ENCODE data around the gene OR7C1.
"Not testable (repeated sequence)": the region's sequence is repeated elsewhere in the genome, so short reads cannot be mapped to it uniquely, and the experiment has no call there.

The OR7C1 gene

DNA sequence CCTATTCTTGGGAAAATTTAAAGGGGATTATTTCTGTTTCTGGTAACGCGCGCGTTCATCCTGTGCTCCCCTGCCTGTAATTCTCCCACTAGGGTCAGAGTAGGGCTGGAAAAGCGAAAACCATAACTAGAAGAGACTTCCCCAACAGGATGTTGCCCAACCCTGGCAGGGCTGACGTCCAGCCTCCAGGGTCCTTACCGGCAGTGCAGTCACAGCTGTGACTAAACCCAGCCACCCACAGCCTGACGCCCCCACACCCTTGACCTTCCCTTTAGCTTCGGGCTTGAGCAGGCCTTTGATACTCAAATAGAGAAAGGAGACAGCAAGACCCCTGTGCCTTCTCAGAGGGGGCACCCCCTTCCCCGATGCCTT lies 50.3 kb downstream of the OR7C1 start:
- not testable (repeated sequence) for DNase-seq (ENCODE audit: low read depth in 3 of 3)

DNA sequence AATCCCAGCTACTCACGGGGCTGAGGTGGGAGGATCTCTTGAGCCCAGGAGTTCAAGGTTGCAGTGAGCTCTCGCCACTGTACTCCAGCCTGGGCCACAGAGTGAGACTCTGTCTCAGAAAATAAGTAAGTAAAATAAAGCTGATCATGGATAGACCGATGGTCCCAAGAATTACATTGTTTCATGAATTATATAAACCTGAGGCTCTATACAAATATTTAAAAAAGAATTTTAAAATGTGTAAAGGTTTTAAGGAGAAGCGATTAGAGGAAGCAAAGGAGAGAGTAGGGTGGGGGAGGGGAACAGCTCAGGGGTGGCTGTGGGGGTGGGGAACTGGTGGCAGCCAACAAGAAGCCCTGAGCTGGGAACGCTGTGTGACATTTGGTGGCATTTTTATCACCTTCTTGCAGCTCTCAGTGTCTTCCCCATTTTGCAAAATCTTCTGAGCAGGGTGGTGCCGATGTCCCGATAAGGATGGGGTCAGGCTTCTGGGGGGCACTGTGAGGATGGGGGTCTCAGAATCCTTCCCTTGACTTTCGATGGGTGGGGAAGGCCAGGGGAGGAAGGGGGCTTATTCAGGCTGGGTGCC lies 51.5 kb downstream of the OR7C1 start:
- DNase-seq (ENCODE audit: low read depth in 3 of 3), result not testable (repeated sequence)

DNA sequence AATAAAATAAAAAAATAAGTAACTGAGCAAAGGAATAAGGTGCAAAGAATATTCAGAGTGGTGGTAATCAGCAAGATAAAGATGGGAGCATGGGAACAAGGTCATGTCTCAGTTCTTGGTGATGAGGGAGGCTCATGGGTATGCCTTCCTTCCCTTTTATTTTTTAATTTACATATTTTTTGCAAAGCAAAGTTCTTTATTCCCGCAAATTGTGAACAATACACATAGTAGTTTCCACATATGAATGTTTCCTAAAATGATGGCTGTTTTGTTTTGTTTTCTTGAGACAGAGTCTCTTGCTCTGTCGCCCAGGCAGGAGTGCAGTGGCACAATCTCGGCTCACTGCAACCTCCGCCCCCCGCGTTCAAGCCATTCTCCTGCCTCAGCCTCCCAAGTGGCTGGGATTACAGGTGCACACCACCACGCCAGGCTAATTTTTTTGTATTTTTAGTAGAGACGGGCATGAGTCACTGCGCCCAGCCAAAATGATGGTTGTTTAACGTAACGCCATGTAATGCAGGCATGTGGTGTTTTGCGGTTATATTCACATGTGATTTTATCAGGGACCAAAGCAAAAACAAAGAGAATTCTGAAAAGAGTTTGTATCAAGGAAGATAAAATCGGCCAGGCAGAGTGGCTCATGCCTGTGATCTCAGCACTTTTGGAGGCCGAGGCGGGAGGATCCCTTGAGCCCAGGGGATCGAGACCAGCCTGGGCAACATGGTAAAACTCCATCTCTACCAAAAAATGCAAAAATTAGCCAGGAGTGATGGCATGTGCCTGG lies 52.2 kb downstream of the OR7C1 start:
- no peak for DNase-seq (ENCODE audit: low read depth in 3 of 3)

DNA sequence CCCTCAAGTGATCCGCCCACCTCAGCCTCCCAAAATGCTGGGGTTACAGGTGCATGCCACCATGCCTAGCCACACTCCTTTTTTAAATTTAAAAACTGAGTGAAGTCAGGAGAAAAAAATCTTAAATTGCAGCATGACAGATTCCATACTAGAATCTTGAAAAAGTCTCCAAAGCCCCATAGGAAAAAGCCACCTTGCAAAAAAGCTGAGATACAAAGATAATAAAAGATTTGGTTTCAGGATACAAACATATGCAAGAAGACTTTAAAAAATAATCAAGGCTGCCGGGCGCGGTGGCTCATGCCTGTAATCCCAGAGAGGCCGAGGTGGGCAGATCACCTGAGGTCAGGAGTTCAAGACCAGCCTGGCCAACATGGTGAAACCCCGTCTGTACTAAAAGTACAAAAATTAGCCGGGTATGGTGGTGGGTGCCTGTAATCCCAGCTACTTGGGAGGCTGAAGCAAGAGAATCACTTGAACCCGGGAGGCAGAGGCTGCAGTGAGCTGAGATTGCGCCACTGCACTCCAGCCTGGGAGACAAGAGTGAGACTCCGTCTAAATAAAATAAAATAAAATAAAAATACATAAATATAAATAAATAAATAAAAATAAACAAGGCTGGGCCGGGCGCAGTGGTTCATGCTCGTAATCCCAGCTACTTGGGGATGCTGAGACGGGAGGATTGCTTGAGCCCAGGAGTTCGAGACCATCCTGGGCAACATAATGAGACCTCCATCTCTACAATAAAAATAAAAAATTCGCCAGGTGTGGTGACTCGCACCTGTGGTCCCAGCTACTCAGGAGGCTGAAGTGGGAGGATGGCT lies 53.1 kb downstream of the OR7C1 start:
- DNase-seq (ENCODE audit: low read depth in 3 of 3), result not testable (repeated sequence)

DNA sequence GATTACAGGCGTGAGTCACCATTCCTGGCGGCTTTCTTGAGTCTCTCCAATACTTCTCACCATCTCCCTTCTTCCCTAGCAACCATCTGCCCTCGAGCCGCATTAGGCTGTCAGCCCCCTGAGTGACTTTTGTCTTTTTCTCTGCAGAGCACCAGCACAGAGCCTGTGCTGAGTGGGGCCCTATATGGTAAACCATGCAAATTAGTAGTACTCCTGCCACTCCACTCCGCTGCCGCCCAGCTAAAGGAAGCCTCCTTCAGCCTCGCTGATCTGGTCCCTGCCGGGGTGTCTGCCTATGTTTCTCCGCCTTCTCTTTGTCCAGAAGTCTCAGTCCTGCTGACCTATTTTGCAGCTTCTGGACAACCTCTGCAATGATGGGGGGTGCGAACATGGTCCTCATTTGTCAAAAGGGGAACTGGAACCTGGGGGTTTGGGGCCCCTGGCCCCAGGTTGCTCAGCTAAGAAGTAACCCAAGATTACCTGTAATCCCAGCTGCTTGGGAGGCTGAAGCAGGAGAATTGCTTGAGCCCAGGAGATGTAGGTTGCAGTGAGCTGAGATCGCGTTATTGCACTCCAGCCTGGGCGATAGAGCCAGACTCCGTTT lies 54.3 kb downstream of the OR7C1 start:
- DNase-seq (ENCODE audit: low read depth in 3 of 3), result not testable (repeated sequence)

DNA sequence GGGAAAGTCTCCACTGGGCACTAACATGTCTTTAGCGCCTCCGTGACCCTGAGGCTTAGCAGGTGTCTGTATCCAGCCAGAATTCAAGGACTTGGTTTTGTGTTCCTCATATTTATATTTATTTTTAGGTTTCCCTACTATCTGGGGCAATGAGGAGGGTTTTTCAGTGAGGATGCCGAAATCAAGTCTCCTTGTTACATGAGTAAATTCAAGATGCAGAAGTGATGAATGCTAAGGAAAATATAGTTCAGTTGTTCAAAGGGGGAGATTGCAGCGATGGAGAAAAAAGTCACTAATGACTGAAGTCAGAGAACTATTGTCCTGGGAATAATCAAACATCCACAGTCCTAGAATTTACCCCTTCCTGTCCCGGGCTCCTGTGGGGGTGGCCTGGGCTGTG lies 55.8 kb downstream of the OR7C1 start:
- no peak for DNase-seq (ENCODE audit: low read depth in 3 of 3)

DNA sequence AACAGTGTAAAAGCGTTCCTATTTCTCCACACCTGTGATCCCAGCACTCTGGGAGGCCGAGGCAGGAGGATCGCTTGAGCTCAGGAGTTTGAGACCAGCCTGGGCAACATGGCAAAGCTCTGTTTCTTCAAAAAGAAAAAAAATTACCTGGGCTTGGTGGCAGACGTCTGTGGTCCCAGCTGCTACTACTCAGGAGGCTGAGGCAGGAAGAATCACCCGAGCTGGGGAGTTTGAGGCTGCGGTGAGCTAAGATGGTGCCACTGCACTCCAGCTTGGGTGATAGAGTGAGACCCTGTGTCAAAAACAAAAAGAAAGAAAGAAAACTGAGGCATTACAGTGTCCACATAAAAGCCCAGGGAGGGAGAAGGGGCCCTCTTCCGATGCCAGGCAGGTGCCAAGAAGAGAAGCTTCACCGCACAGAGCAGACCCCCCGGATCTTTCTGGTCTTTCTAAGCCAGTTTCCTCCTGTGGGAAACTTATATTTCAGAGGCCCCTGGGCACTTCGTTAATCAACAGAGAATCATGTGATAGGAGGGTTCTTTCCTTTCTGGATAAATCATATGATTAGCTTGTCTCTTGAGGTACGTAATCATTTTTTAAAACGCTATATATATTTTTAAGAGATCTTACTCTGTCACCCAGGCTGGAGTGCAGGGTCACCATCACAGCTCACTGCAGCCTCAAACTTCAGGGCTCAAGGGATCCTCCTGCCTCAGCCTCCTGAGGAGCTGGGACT lies 56.7 kb downstream of the OR7C1 start, which contains the start of gene ADGRE2:
TSS of gene ADGRE2 (minus strand) at position 451 of the 736 bp plus-strand sequence. CDS start 1,804 bp downstream, outside the sequence.
- DNase-seq (ENCODE audit: low read depth in 3 of 3), result not testable (repeated sequence)

DNA sequence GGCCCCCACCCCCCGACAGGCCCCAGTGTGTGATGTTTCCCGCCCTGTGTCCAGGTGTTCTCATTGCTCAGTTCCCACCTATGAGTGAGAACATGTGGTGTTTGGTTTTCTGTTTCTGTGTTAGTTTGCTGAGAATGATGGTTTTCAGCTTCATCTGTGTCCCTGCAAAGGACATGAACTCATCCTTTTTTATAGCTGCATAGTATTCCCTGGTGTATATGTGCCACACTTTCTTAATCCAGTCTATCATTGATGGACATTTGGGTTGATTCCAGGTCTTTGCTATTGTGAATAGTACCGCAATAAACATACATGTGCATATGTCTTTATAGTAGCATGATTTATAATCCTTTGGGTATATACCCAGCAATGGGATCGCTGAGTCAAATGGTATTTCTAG lies 57.3 kb downstream of the OR7C1 start:
- DNase-seq (ENCODE audit: low read depth in 3 of 3), result not testable (repeated sequence)

DNA sequence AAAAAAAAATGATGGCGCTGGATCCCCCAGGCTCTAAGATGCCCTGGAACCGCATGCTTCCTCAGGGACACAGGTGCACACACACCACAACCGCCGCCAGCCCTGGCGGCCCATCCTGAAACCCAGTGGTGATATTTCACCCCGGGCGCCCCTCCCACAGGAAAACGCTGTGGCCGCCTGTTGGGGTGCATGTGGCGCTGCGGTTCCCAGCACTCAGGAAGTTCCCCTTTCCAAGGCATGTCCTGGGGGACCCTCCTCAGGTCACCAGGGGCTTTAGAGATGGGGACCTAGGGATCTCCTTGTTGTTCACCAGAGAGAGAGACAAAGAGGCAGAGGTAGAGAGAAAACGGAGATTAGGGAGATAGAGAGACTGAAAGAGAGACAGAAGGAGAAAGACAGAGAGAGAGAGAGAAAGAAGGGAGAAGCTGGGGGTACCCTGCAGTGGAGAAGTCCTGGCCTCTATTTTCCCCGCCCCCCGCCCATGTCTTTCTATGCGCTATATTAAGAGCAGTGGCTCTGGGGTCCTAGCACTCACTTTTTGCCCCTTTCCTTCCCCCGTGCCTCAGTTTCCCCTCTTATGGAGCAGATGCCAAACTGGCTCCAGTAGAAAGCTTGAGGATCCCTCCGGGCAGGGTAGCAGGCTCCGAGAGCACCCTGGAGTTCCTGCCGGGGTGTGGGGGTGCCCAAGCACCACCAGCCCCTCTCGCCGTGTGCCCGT lies 59.0 kb downstream of the OR7C1 start:
- no peak for DNase-seq (ENCODE audit: low read depth in 3 of 3)

DNA sequence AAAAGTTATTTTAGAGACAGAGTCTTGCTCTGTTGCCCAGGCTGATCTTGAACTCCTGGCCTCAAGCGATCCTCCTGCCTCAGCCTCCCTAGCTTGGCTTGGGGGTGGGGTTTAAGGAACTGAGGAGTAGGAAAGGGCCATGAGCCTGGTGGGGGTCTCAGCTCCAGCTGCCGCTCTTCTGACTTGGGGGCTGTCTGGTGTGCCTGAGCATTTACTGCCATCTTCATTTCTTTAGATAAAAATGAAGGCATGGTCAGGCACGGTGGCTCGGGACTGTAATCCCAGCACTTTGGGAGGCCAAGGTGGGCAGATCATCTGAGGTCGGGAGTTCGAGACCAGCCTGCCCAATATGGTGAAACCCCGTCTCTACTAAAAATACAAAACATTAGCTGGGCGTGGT lies 59.7 kb downstream of the OR7C1 start:
- DNase-seq (ENCODE audit: low read depth in 3 of 3), result not testable (repeated sequence)

DNA sequence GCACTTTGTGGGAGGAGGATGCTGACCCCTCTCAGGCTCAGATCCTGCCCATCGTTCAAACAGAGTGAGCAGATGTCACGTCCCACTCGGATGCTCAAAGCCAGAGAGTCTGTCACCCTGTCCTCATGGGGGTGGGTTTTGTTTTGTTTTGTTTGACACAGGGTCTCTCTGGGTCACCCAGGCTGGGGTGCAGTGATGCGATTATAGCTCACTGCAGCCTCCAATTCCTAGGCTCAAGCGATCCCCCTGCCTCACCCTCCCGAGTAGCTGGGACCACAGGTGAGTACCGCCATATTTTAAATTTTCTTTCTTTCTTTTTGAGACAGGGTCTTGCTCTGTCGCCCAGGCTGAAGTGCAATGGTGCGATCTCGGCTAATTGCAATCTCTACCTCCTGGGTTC lies 60.6 kb downstream of the OR7C1 start:
- no peak for DNase-seq (ENCODE audit: low read depth in 3 of 3)

DNA sequence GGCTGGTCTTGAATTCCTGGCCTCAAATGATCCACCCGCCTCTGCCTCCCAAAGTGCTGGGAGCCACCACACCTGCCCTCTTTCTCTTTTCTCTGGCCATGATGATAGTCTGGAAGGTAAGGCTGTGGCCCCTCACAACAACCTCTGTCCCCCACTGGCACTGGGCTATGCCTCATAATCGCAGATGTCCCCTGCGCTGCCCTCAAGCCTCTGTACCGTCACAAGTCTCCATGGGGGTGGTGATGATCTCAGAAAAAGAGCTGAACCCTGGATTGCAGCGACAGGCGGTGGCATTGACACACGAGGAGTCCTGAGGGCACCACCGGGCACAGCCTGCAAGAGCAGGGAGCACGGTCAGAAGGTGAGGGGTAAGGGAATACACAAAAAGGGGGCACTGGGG lies 61.3 kb downstream of the OR7C1 start:
- not testable (repeated sequence) for DNase-seq (ENCODE audit: low read depth in 3 of 3)

DNA sequence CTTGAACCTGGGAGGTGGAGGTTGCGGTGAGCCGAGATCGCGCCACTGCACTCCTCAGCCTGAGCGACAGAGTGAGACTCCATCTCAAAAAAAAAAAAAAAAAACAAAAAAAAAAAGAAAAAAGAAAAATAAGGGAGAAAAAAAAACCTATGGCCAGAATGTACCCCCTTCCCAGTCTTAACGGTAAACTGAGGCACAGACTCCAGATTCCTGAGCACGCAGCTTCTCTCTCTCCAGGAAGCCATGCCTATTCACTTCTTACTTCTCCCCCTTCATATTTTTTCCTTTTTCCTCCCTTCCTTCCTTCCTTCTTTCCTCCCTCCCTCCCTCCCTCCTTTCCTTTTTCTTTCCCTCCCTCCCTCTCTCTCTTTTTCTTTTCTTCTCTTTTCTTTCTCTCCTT lies 62.0 kb downstream of the OR7C1 start:
- no peak for DNase-seq (ENCODE audit: low read depth in 3 of 3)

DNA sequence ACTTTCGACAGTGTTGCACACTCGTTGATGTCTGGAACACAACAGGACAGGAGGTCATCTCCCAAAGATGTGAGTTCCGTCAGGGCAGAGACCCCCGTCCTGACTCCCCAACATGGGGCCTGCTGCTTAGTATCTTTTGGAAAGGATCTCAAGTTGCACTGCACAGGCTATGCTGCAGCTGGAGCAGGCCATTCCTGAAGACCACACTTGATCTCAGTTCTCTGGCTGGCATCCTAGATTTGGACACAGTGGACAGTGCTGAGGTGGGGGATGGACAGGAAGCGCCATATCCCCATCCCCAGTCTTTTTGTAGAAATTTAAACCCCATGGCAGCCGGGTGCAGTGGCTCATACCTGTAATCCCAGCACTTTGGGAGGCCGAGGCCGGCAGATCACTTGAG lies 62.5 kb downstream of the OR7C1 start:
- no peak for DNase-seq (ENCODE audit: low read depth in 3 of 3)

DNA sequence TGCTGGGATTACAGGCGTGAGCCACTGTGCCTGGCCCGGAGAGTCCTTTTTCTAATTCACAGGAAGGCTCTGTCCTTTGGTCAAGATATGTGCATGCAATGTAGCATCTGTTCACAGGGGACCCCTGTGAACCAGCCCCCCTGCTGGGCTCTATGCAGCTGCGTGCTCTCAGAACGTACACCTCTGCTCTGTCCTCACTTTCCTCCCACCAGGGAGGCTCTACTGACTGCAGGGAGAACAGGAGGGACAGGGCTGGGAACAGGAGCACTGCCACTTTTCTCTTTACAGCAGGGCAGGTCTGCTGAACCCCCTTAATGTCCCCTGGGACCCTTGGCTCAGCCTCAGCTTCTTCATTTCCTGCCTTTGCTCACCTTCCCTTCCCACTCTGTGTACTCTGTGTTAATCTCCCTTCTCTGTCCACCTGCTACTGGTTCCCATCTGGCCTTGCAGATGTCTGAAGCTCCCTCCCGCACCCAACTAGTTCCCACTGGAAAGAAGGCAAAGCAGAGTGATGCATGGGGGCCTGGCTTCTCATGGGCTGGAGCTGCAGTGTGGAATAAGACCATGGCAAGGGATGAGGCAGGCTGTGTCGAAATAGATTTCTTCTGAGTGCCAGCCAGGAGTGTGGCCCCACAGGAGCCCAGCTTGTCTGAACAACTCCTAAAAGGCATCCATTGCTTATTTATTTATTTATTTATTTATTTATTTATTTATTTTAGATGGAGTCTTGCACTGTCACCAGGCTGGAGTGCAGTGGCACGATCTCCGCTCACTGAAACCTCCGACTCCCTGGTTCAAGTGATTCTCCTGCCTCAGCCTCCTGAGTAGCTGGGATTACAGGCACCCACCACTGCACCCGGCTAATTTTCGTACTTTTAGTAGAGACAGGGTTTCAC lies 63.8 kb downstream of the OR7C1 start:
- no peak for DNase-seq (ENCODE audit: low read depth in 3 of 3)

DNA sequence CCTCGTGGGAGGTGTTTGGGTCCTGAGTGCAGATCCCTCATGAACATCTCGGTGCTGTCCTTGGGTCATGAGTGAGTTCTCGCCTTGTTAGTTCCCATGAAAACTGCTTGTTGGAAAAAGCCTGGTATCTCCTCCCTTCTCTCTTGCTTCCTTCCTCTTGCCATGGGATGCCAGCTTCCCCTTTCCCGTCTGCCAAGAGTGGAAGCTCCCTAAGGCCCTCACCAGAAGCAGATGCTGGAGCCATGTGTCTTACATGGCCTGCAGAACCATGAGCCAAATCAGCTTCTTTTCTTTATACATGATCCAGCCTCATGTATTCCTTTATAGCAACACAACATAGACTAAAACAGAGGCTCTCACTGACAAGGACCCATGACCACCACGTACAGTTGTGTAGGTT lies 64.8 kb downstream of the OR7C1 start:
- no peak for DNase-seq (ENCODE audit: low read depth in 3 of 3)

DNA sequence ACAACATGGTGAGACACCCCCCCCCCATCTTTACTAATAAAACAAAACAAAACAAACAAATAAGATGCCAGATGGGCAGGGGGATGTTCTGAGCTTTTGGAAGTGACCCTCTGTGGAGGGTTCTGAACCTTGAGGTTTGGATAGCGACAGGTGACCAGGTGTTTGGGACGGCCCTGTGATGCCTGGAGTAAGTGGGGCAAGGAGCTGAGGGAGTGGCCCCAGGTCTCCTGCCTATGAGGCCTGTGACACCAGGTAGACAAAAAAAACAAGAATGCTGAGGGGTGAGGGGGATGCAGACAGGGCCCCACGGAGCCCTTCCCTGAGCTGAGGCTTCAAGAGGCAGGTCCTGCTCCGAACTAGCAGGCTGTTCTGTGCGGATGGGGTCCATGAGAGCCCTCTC lies 65.8 kb downstream of the OR7C1 start:
- no peak for DNase-seq (ENCODE audit: low read depth in 3 of 3)

DNA sequence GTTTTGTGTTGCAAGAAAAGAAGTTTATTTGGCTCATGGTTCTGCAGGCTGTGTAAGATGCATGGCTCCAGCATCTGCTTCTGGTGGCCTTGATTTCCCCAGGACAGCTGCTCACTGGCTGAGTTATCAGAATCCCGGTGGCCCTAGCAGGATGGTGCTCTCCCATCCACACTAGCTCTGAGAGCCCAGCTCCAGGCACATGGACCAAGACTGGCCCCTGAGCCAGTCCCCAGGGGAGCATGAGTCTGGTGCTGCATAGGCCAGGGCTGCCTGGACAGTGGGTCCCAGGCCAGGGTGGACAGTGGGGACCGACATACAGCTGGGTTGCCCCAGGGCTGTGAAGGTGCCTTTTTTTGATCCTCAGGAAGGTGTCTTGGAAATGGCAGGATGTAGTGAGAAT lies 67.0 kb downstream of the OR7C1 start:
- DNase-seq (ENCODE audit: low read depth in 3 of 3), result no peak

DNA sequence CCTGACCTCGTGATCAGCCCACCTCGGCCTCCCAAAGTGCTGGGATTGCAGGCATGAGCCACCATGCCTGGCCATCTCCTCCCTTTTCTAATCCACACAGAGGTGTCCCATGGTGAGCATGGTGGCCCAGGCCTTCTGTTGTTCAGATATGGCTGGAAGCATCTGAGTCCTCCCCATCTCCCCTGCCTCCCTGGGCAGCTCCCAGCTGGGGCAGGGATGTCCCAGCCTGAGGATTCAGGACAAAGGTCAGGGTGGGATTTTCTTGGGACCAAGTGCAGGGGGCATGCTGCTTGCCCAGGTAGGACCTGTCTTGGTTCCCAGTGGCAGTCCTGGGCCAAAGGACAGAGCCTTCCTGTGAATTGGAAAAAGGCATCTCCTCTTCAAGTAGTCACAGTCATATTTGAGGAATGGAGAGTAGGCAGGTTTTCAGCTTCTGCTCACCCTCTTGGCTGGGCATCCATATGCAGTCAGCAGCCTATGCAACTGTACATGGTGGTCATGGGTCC lies 67.5 kb downstream of the OR7C1 start:
- DNase-seq (ENCODE audit: low read depth in 3 of 3), result no peak

DNA sequence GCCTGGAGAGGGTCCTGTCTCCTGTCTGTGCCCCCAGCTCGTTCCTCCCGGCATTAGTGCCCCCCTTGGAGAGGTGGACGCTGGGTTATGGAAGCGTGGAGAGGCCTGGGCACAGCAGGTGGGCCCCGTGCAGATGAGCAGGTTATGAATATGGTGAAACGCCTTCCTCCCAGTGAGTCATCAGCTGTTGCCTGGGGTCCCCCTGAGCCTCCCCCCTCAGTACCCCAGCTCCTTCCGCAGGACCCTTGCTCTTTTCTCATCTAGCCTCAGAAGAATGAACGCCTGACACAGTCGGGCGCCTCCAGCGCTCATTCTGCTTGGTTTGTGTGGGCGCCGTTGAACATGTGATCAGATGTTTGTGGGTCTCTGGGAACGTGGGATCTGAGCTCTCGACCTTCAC lies 69.1 kb downstream of the OR7C1 start:
- not testable (repeated sequence) for DNase-seq (ENCODE audit: low read depth in 3 of 3)
